HG03097 (cell line): Measurements from ENCODE around the gene IQSEC1.
"Not testable (repeated sequence)": the region's sequence is repeated elsewhere in the genome, so short reads cannot be mapped to it uniquely, and the experiment has no call there.

Experiments used
- ATAC-seq: cut with Tn5 transposase; IDR thresholded peaks from one replicate; pipeline ENCODE4 v1.9.1; 2021; ENCODE audit not compliant: unreplicated experiment, low FRiP score

Gene IQSEC1

DNA sequence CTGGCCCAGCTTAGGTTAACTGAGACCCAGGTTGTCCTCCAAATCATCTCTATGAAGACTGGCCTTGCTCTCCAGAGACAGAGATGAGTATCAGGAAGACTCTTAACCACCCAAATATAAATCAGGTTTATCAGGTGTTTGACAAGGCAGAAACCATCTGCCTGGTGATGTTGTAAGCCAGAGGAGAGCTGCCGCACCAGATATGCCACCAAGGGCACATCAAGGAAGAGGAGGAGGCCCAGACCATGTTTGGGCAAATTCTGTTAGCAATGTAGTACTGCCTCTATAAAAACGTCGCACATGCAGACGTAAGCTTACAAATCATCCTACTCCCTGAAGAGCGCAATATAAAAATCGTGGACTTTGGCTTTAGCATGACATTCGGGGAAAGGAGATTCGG is 210.8 kb downstream of the IQSEC1 start:
- no peak for ATAC-seq

DNA sequence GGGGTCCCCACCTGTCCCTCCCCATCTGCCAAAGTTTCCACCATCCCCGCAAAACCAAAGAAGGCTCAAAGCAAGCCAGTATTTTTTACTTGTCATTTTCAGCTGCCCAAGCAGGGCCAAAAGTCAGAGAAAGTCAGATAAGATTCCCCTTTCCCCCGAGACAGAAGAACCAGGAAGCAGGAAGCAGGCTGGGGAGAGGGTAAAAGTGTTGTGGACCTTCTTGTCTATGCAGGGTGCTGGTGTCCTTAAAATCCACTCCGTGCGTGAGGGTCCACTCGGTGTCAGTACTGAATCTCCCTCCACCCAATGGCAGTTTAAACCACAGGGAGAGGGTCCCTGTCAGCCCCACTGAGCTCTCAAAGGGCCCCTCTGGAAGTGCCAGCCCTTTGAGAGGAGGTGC is 211.6 kb downstream of the IQSEC1 start:
- no peak for ATAC-seq

DNA sequence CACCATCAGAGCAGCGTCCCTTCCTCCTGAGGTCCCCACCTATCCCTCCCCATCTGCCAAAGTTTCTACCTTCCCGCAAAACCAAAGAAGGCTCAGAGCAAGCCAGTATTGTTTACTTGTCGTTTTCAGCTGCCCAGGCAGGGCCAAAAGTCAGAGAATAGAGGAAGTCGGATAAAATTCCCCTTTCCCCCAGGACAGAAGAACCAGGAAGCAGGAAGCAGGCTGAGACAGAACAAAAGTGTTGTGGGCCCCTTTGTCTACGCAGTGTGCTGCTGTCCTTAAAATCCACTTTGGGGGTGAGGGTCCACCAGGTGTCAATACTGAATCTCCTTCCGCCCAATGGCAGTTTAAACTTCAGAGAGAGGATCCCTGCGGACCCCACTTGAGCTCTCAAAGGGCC is 213.4 kb downstream of the IQSEC1 start:
- no peak for ATAC-seq

DNA sequence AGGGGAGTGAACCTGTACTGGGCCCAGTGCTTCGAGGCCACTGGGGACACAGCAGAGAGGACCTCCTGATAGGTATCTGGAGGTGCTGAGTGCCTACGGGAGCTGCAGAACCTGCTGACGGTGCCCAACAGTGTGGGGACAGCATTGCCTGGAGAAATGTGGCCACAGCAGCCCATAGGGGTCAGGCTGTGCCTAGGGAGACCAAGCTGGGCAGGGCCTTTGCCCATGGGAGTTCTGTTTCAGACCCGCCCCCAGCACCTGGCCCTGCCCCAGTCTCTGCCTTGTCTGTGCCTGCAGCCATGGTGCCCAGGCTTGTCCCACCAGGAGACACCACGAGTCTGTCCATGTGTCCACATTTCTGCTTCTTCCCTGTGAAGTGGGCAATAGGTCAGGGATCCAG is 216.6 kb downstream of the IQSEC1 start:
- ATAC-seq, result no peak

DNA sequence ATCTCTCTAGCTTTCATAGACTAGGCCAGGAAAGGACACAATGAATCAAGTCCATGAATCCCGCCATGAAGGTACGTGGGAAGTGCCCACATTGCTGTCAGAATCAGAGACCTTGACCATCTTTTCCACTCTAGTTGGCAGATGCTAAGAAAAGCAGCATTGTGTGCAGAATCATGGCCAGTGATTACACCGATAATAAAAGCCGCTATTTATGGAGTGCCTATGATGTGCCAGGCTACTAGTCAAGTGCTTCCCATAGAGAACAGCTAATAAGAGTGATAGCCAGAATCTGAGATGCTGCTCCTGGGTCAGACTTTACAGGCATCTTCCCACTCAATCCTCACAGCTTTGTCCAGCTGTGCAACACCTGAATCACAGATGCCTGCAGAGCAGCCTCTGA is 218.7 kb downstream of the IQSEC1 start:
- ATAC-seq, result no peak

DNA sequence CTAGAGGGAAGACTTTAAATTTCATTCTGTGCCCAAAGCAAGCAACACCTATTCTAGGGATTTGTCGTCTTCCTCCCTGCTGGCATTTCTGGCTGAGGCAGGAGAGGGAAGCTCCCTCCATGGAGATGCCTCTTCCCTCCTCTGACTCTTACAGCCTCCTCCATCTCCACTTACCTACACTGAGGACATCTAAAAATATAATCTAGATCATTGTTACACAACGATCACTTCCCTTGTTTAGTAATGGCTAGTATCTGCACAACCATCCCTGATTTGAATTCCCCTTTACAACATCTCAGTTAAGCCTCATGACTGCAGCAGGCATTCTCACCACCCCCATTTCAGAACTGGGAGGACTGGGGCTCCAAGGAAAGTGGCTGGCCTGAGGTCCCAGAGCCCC is 219.4 kb downstream of the IQSEC1 start:
- not testable (repeated sequence) for ATAC-seq

DNA sequence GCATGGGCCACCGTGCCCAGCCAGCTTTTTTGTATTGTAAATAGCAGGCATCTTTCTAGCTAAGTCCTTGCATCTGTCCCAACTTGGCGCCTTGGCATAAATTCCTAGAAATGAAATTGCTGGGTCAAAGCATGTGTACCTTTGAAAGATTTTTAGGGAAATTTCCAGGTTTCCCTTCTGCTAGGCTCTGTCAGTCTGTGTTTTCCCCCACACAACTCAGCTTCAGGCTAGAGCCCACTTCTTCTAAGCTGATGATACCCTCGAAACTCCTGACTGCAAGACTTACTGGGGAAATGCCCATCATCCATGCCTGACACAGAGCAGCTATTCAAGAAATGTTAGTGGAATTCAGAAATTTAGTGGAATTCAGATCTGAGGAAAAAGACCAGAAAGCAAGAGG is 221.0 kb downstream of the IQSEC1 start:
- no peak for ATAC-seq
